CD4-positive, alpha-beta T cell treated with Interleukin-6 at 100 ng/mL for 8 hours (primary cell): ENCODE results near the gene ZFYVE9.
"Not testable (repeated sequence)": the region's sequence is repeated elsewhere in the genome, so short reads cannot be mapped to it uniquely, and the experiment has no call there.

ENCODE experiments used
- DNase-seq: peaks from one replicate; pipeline ENCODE4 v3.0.0-alpha.2; 2020; ENCODE audit warnings: mixed read lengths, low spot score

Gene ZFYVE9, protein sequence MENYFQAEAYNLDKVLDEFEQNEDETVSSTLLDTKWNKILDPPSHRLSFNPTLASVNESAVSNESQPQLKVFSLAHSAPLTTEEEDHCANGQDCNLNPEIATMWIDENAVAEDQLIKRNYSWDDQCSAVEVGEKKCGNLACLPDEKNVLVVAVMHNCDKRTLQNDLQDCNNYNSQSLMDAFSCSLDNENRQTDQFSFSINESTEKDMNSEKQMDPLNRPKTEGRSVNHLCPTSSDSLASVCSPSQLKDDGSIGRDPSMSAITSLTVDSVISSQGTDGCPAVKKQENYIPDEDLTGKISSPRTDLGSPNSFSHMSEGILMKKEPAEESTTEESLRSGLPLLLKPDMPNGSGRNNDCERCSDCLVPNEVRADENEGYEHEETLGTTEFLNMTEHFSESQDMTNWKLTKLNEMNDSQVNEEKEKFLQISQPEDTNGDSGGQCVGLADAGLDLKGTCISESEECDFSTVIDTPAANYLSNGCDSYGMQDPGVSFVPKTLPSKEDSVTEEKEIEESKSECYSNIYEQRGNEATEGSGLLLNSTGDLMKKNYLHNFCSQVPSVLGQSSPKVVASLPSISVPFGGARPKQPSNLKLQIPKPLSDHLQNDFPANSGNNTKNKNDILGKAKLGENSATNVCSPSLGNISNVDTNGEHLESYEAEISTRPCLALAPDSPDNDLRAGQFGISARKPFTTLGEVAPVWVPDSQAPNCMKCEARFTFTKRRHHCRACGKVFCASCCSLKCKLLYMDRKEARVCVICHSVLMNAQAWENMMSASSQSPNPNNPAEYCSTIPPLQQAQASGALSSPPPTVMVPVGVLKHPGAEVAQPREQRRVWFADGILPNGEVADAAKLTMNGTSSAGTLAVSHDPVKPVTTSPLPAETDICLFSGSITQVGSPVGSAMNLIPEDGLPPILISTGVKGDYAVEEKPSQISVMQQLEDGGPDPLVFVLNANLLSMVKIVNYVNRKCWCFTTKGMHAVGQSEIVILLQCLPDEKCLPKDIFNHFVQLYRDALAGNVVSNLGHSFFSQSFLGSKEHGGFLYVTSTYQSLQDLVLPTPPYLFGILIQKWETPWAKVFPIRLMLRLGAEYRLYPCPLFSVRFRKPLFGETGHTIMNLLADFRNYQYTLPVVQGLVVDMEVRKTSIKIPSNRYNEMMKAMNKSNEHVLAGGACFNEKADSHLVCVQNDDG (N-terminal part only)

DNA sequence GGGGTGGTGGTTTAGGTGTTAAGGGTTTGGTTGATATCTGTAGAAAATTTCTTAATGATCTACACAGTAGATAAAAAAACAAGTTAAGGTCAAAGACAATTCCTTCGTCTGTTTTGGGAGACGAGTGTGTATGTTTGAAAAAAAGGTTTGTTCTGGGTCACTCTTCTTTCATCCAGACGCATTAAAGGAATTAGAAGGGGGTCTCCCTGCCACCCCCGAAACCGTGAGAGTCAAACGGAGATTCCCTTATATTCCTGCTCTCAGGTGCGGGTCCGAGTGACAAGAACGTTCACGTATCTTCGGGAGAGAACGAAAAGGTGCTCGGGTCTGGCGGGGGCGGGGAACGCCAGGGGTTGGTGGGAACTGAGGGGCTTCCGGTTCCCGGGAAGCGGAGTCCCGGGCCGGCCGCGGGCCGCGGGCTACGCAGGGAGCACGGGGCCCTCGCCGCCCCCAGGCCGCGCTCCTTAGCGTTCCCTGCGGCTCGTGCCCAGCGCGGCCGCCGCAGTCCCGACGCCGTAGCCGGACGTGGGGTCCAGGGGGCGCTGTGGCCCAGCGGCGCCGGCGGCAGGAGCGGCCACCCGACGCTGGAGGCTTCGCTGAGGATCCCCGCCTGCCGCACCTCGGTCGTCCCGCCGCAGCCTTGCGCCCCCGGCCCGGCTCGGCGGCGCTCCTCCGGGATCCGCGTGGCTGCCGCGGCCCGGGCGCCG is at the start of gene ZFYVE9:
ZFYVE9 (plus strand) TSS at position 577 of the 707 bp plus-strand sequence. CDS start 91,118 bp downstream, outside the sequence.
- peak; percentile 65 for DNase-seq

DNA sequence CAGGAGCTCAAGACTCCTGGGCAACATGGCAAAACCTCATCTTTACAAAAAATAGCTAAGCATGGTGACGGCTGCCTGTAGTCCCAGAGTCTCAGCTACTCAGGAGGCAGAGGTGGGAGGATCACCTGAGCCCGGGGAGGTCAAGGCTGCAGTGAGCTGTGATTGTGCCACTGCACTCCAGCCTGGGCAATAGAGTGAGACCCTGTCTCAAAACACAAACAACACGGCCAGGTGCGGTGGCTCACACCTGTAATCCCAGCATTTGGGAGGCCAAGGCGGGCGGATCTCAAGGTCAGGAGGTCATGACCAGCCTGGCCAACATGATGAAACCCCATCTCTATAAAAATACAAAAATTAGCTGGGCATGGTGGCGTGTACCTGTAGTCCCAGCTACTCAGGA is 47.6 kb upstream of the ZFYVE9 start:
- not testable (repeated sequence) for DNase-seq

DNA sequence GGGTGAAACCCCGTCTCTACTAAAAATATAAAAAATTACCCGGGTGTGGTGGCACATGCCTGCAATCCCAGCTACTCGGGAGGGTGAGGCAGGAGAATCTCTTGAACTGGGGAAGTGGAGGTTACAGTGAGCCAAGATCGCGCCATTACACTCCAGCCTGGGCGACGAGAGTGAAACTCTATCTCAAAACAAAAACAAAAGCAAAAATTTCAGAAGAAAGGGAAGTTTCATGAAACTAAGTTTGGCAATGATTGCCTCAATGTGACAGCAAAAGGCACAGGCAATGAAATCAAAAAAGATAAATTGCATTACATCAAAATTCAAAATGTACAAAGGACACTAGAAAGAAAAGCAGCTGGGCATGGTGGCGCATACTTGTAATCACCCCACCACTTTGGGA is 45.7 kb upstream of the ZFYVE9 start:
- no peak for DNase-seq

DNA sequence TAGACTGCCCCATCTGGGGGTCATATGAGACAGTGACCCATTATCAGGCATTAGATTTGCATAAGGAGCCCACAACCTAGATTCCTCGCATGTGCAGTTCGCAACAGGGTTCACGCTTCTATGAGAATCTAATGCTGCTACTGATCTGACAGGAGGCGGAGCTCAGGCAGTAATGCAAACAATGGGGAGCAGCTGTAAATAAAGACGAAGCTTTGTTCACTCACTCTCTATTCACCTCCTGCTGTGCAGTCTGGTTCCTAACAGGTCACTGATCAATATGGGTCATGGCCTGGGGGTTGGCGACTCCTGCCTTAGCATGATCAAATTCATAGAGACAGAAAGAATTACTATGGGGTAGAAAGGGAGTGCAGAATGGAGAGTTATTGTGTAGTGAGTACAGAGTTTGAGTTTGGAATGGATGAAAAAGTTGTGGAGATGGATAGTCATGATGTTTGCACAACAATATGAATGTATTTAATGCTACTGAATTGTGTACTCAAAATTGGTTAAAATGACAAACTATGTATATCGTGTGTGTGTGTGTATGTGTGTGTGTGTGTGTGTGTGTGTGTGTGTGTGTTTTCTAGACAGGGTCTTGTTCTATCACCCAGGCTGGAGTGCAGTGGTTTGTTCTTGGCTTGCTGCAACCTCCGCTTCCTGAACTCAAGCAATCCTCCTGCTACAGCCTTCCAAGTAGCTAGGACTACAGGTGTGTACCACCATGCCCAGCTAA is 43.6 kb upstream of the ZFYVE9 start:
- DNase-seq: no peak

DNA sequence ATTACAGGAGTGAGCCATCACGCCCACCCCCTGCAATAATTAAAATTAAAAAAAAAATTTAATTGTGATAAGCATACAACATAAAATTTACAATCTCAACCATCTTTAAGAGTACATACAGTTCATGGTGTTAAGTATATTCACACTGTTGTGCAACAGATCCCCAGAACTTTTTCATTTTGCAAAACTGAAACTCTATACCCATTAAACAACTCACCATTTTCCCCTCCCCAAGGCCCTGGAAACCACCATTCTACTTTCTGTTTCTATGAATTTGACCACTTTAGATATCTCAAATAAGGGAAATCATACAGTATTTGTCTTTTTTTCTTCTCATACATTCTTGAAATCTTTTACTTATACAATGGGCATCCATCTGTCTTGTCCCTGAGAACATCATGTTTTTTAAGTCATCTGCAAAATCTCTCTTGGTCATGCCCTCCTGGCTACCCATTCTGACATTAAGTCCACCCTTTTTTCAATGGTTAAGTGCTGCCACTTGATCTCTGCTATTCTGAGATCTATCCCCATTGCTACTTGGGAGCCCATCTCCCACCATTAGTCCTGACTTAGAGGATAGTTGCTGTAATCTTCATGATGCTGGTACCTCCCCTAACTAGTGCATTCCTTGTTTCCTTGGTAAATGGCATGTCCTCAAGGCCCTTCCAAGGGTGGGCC is 39.4 kb upstream of the ZFYVE9 start:
- DNase-seq: no peak

DNA sequence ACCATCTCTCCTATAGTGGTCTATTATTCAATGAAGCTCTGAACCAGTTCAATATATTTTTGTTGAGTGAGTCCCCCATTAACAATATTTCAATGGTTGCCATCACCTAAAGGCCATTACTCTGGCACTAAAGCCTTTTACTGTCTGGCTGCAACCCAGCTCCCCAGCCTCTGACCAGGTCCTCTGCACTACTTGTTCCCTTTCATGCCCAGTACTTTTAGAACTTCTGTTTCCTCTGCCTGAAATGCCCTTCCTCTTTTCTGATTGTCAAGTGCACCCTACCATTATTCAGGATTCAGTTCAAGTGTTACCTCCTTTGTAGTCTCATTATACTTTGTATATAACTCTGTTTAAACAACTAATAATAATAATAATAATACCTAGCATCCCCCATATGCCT is 30.4 kb upstream of the ZFYVE9 start:
- no peak for DNase-seq

DNA sequence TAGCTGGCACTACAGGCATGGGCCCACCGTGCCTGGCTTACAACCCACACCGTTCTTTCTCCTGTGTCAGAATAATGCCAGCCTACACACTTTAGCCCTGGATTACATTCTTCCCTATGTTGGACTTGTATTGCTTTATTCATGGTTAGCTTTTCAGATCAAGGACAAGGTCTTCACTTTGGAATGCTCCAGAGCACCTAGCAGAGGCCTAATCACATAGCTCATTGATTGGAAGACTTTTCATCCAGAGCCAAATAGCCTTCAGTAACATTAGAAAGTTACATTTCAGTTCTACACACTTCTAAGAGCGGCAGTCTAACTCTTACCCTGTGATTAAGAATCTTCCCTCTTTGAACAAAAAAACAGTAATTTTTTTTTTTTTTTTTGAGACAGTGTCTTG is 29.4 kb upstream of the ZFYVE9 start:
- no peak for DNase-seq

DNA sequence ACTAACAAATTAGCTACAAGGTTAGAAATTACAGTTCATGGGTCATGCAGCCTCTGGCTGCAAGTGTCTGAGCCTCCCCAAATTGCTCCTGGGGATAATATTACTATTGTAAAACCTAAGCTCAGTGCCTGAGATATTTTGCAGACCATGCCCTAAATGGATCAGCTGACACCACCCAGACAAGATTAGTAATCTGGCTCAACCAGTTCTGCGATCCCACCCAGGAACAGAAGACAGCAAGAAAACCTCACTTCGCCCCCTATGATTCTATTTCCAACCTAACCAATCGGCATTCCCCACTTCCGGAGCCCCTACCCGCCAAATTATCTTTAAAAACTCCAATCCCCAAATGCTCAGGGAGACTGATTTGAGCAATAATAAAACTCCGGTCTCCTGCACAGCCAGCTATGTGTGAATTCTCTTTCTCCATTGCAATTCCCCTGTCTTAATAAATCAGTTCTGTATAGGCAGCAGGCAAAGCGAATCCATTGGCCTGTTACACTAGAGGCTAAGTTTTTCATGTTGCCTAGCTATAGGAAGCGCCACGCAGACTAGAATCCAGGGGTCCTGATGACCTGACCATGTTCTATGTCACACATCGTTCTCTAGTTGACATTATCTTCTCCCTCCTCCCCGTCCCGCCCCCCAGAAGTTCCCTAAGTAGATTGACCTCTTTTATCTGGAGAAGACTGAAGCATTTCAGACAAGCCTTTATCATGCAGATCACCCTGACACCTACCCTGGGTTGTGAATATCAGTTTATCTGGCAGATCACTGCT is 22.4 kb upstream of the ZFYVE9 start:
- DNase-seq: no peak

DNA sequence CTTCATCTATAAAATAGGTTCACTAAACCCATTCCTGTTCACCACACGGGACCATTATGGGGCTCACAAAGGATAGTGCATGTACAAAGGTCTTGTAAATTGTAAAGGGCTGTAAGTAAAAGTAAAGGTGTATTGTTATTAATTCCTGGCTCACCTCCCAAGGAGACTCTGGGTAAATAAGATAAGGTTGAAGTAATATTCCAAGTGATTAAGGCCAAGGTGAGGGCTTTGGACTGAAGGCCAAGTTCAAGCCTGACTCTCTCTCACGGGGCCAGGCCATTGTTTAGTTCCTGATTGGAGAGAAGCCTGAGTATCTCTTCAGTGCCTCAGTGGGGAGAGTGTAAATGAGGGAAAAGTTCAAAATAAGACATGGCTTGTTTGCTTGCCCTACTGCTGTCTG is 19.5 kb upstream of the ZFYVE9 start:
- DNase-seq: no peak

DNA sequence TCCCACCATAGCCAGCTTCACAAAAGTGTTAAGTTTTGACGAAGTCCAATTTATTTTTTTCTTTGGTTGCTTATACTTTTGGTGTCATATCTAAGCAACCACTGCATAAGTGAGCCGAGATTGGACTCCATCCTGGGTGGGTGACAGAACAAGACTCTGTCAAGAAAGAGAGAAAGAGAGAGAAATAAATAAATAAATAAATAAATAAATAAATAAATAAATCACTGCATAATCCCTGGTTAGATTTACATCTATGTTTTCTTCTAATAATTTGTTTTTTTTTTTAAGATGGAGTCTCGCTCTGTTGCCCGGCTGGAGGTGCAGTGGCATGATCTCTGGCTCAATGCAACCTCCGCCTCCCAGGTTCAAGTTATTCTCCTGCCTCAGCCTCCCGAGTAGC is 18.3 kb upstream of the ZFYVE9 start:
- no peak for DNase-seq

DNA sequence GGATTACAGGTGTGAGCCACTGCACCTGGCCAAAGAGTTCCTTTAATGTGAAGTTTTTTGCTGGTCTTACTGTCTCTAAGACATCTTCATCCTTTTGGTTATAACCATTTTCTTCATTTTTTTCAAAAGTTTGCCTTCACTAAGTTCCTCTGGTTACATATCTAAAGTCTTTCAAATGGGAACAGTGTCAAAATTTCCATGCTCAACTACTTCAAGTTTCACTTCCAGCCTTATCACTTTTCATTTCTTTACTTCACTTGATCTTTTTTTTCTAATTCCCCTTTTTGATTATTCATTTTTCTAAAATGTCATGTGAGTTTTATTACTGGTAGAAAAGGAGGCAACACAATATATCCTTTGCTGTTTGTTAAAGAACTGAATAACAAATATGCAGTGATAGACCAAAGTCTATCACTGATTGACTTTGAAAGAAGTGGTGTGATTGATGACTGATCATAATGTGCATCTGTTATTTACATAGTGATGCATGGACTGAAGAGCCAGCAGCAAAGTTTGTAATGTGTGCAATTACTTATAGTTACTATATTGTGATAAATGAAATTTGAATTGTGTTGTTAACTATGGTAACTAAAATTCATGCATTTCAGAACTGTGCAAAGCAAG is 16.0 kb upstream of the ZFYVE9 start:
- no peak for DNase-seq

DNA sequence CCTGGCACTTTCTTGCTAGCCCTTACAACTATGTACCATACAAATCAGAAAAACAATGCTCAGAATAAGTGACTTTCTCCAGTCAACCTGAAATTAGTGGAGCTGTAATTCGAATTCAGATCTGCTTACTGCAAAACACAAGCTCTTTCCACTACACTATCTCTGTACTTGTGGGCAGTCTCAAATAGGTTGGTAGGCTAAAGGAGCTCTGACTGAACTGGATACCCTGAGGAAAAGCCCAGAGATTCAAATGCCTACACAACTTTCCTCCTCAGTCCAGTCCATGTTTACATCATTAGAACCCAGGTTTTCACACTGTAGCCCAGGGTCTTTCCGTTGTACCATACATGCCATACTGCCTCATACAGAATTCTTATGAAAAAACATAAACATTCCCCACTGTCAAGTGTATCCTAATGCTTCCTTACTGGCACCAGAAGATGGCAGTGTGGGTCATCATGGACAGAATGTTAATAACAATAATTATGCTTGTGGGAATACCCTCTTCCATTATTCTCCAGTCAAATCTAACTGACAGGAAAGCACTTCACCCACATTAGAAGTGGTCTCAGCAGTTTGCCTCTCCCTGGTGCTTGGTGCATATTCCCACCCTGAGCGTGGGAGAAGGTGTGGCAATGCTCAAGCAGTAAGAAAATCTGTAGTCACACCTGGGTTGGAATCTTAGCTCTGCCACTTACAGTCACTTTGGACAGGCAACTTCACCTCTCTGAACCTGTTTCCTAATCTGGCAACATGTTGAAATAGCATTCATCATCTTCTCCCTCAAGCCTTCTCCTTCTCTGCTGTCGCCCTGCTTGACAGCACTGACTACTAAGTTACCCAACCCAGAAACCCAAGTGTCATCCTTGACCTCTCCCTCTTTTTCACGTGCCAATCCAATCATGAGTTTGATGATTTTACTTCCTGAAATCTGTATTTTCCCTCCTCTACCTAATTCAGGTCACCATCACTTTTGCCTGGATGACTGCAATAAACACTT is 14.4 kb upstream of the ZFYVE9 start:
- DNase-seq: peak; percentile 24

DNA sequence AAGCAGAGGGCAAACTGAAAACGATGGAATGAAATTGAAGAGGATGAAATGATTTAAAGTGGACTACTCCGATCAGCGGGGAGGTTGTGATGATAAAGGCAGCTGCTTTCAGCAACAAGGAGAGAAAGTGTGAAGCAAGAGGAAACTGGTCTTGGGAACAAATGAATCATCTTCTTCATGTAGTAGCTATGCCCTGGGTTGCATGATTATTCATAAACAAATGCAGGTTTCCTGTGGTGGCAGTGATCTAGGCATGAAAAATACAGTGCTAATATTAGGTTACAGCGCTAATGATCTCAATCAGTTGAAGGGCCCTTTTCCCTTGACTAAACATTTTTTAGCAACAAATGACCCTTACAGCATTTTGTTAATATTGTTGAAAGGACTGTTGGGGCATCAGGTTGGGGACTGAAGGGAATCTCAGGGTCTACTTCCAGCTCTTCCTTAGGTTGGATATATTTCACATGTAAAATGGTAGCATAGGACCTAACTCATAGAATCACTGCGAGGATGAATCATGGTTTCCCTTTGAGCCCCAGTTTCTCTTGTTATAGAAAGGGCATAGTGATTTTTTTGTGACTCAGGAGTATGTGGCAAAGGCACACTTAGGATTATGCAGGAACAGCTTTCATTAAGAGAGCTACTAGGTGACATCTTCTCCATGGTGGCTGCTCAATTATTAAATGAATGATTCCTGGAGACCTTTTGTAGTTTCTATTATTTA is 1.9 kb upstream of the ZFYVE9 start:
- DNase-seq: peak; percentile 57

DNA sequence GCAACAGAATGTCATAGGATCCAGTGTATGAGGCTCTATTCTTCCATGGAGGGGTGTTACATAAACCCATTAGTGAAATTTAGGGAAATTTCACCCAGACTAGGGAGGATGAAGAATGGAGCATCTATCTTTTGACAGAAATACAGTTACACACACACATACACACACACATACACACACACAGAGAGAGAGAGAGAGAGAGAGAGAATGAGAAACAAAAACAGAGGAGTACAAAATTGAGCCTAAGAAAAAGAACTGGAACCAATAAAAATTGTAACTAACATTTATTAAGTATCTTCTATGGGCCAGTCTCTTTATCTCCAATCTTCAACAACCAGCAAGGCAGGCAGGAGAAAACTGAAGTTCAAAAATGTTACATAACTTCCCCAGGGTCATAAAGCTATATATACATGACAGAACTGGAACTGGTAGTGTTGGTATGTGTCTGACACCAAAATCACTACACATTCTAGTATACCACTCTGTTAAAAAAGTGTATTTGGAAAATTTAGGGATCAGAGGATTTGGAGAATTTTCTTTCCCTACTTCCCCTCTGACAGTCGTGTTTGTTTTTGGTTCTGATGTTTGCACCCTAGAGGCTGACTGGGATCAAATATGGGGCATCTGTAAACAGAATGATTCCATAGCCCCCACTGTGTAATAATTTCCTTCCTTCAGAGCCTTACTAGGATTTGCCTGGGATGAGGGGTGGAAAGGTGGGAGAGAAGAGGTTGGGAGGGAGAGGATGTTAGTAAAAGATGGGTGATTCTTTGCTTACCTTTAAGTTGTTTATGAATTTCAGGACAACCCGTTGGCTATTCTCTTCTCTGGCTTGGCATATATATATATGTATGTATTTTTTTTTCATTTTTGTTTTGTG is 1.0 kb upstream of the ZFYVE9 start:
- no peak for DNase-seq

DNA sequence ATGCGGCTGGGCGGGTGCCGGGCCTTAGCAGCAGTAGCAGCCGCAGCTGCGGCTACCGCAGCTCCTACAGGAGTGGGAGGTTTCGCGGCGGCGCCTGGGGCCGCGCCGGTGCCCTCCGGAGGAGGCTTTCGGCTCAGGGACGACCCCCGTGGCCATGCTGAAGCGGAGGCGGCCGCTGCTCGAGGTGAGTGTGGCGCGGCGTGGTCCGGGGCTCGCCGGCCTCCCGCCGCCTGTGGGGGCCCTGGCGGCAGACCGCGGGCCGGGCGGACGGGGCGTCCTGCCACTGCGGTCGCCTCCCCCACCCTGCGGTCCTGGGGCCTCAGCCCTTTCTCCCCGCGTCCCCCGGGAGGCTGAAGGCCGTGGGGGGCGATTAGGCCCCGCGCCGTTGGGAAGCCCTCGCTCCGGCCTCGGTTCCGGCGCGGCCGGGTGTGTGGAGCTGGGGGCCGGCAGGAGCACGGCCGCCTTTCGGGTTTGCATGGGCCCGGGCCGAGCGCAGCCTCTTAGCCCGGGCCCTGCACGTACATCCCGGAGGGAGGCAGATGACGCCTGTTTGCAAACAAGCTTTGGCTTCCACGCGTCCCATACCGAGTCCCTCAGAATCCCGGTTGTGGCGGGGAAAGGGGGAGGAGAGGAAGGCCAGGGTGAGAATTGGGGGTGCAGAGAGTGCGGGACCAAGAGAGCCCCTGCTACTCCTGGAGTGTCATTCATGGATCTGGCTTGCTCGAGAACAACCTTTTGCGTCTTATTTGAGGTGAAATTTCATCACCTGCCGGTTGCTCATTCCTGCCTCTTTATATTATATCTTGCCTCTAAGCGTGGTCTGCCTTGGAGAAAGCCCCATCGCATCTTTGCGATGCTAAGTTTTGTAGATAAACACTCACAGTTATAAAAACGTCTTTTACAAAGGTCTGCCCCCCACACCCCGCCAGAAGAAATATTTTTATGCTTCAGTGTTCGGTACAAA is 613 bp downstream of the ZFYVE9 start:
- DNase-seq: peak; percentile 5
